Activated B cell treated with CpG ODN at 0.5 μM for 24 hours (primary cell): ENCODE results near the gene ROBO2. TPM values are rescaled to one million over a fixed set of nuclear protein-coding genes. Genes with fewer than 3 reads are reported as not detected.

Source experiments
- ATAC-seq: fragments of 200-7000 bp; cut with Tn5 transposase; one replicate; pipeline ENCODE4 v1.10.0; 2021; ENCODE audit warnings: low read depth, mild to moderate bottlenecking, moderate library complexity
- CTCF ChIA-PET: fragments of 350-600 bp; sonication (Branson Sonifier 250); formaldehyde crosslinking; loops from one replicate; lab custom pipeline; 2021; ENCODE audit warnings: antibody characterized with exemption; lab: Charles Lee
- POLR2A ChIA-PET: fragments of 350-600 bp; sonication (Branson Sonifier 250); formaldehyde crosslinking; loops from one replicate; lab custom pipeline; 2021; ENCODE audit warnings: antibody characterized with exemption; lab: Charles Lee
- DNase-seq: peaks from one replicate; pipeline ENCODE4 v3.0.0; 2022
- H3K27ac Mint-ChIP-seq: one replicate; pipeline ENCODE4 v1.8.0; 2020; ENCODE audit warnings: mixed read lengths
- H3K27me3 Mint-ChIP-seq: one replicate; pipeline ENCODE4 v1.8.0; 2021; ENCODE audit warnings: mixed read lengths
- H3K36me3 Mint-ChIP-seq: one replicate; pipeline ENCODE4 v1.8.0; 2021; ENCODE audit warnings: low read depth, mixed read lengths
- H3K4me1 Mint-ChIP-seq: one replicate; pipeline ENCODE4 v1.8.0; 2021; ENCODE audit warnings: mixed read lengths
- H3K4me3 Mint-ChIP-seq: one replicate; pipeline ENCODE4 v1.8.0; 2020; ENCODE audit warnings: mild to moderate bottlenecking, mixed read lengths
- H3K9me3 Mint-ChIP-seq: one replicate; pipeline ENCODE4 v1.8.0; 2020; ENCODE audit warnings: mixed read lengths
- intact Hi-C: fragments of 100-400 bp; cut with micrococcal nuclease; formaldehyde crosslinking; loops from one replicate; pipeline ENCODE4 v1.15.1; 2024
- total RNA-seq: library from RNA; stranded (reverse); gene quantifications from 2 replicates; pipeline ENCODE4 v1.2.3, GENCODE V29; 2022
- TF ChIP-seq, protein P1 (sequence below): fragments of 200-600 bp; IDR thresholded peaks from one replicate; pipeline ENCODE4 v1.8.0; 2022; ENCODE audit warnings: antibody characterized with exemption, mild to moderate bottlenecking

ROBO2 gene
- total RNA-seq, 1 donor from 2014 or later: not detected

DNA sequence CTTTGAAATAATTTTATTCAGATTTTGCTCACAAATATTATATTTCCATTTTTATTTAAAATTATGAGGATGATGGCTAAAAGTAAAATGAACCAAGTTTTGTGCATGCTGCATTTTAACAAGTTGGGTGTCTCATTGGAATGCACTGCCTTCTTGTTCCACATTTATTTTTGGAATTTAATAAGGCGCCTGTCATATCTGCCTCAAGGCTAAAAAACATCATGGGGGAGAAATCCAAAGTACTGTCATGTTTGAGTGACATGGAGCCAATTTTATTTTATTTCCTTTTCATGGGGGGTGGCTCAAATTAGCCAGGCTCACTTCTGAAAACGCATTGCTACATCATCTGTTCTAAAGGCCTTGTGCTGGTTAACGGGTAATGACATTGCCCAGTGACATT, 205.1 kb downstream of the ROBO2 start:
- peaks cover 2% of the 10 kb centered on the region for H3K9me3 Mint-ChIP-seq
- H3K36me3 Mint-ChIP-seq: no peaks in the 10 kb centered on the region
- no peaks in the 10 kb centered on the region for H3K4me1 Mint-ChIP-seq
- ATAC-seq (no peak), DNase-seq (no peak)
- no peak overlapping the region for H3K4me3 Mint-ChIP-seq
- intact Hi-C loops: no loop called here
- no peaks in the 10 kb centered on the region for H3K27me3 Mint-ChIP-seq
- no peak overlapping the region for H3K27ac Mint-ChIP-seq
- CTCF ChIA-PET: no interaction called here
- POLR2A ChIA-PET: no interaction called here
- TF ChIP-seq, protein P1, sequence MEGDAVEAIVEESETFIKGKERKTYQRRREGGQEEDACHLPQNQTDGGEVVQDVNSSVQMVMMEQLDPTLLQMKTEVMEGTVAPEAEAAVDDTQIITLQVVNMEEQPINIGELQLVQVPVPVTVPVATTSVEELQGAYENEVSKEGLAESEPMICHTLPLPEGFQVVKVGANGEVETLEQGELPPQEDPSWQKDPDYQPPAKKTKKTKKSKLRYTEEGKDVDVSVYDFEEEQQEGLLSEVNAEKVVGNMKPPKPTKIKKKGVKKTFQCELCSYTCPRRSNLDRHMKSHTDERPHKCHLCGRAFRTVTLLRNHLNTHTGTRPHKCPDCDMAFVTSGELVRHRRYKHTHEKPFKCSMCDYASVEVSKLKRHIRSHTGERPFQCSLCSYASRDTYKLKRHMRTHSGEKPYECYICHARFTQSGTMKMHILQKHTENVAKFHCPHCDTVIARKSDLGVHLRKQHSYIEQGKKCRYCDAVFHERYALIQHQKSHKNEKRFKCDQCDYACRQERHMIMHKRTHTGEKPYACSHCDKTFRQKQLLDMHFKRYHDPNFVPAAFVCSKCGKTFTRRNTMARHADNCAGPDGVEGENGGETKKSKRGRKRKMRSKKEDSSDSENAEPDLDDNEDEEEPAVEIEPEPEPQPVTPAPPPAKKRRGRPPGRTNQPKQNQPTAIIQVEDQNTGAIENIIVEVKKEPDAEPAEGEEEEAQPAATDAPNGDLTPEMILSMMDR: no peak

DNA sequence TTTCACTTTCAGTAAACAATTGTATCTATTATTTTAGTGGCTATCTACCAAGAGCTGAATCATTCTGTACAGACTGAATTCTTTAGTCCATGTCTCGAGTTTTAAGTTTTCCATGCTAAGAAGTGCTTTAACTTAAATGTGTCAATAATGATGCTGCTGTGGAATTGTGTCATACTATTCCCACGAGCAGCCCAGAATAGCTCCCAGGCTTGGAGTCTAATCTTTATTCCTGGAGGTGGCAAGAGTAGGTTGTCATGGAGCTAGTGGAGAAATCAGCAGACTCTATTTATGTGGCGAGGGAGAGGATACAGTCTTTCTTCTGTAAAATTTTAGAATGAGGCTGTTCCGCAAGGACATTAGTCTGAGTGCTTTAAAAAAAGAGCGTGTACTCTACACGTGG, 207.2 kb downstream of the ROBO2 start:
- ChIA-PET CTCF (no interaction called here), POLR2A (no interaction called here)
- no peaks in the 10 kb centered on the region for H3K4me1 Mint-ChIP-seq
- TF ChIP-seq, protein P1: no peak
- peaks cover 6% of the 10 kb centered on the region for H3K9me3 Mint-ChIP-seq
- H3K36me3 Mint-ChIP-seq: no peaks in the 10 kb centered on the region
- H3K27ac Mint-ChIP-seq: no peak overlapping the region
- no peaks in the 10 kb centered on the region for H3K27me3 Mint-ChIP-seq
- intact Hi-C loops: no loop called here
- ATAC-seq (no peak), DNase-seq (no peak)
- no peak overlapping the region for H3K4me3 Mint-ChIP-seq

DNA sequence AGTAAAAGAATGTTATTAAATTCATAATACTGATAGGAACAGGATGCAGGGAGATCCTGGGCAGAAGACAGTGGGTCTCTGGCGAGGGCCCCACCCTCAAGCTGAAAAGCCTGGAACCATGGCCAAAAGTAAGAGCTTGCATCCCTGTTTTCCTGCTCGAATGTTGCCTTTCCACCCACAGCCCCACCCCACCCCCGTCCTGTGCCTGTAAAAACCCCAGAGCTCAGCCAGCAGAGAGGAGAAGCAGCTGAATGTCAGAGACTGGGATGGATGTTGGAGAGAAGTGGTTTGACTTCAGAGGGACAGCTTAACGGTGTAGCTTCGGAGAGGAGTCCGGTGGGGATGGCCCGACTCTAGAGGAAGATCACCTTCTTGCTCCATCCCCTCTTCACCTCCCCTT, 207.9 kb downstream of the ROBO2 start:
- TF ChIP-seq, protein P1: no peak
- no peaks in the 10 kb centered on the region for H3K4me1 Mint-ChIP-seq
- no peak overlapping the region for H3K4me3 Mint-ChIP-seq
- CTCF ChIA-PET: no interaction called here
- H3K36me3 Mint-ChIP-seq: no peaks in the 10 kb centered on the region
- intact Hi-C loops: no loop called here
- no peak for ATAC-seq
- H3K9me3 Mint-ChIP-seq: peaks cover 8% of the 10 kb centered on the region
- DNase-seq: no peak
- no peaks in the 10 kb centered on the region for H3K27me3 Mint-ChIP-seq
- POLR2A ChIA-PET: no interaction called here
- H3K27ac Mint-ChIP-seq: no peak overlapping the region

DNA sequence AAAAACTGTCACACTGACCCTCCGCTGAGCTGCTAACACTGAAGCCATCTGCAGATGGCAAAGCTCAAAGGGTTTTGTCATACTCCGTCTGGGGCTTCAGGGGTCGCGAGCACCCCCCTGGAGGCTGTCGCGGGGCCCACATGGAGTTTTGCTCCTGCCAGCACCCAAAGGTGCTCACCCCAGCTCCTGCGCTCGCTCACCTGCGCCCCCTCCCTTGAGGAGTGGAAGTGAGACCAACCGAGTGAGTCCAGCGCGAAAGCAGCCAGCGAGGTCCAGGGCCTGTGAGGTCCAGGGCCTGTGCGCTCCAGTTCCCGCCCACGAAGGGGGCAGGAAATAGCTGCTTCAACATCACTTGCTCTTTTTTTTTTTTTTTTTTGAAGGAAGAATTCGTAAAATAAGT, 208.5 kb downstream of the ROBO2 start:
- no peaks in the 10 kb centered on the region for H3K4me1 Mint-ChIP-seq

DNA sequence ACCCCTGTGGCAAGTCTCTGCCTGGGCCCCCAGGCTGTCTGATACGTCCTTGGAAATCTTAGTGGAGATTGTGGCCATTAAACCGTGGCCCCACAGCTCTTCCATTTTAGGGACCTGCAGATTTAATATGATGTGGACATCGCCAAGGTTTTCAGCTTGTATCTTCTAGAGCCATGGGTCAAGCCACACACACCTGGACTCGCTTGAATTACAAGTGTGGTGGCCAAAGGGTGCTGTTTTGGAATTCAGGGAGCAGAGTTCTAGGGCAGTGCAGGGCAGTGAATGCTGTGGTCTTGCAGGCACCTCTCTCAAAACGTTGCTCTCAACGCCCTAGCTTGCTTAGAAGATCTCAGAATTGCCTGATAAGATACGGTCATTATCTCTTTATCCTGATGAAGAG, 211.2 kb downstream of the ROBO2 start:
- POLR2A ChIA-PET: no interaction called here
- Mint-ChIP-seq H3K36me3 (no peaks in the 10 kb centered on the region), H3K9me3 (peaks cover 5% of the 10 kb centered on the region), H3K27ac (no peak overlapping the region), H3K27me3 (no peaks in the 10 kb centered on the region), H3K4me3 (no peak overlapping the region), H3K4me1 (no peaks in the 10 kb centered on the region)
- TF ChIP-seq, protein P1: no peak
- DNase-seq (no peak), ATAC-seq (no peak)
- CTCF ChIA-PET: no interaction called here
- intact Hi-C loops: no loop called here

More for the DNA sequence above, 208.5 kb downstream of the ROBO2 start:
- intact Hi-C loops: no loop called here
- ChIA-PET POLR2A (no interaction called here), CTCF (no interaction called here)
- Mint-ChIP-seq H3K27me3 (no peaks in the 10 kb centered on the region), H3K9me3 (peaks cover 8% of the 10 kb centered on the region), H3K4me3 (no peak overlapping the region), H3K36me3 (no peaks in the 10 kb centered on the region), H3K27ac (no peak overlapping the region)
- no peak for DNase-seq
- ATAC-seq: no peak
- TF ChIP-seq, protein P1: no peak
